ENCODE measurements around the gene CFAP53.
"Not testable (repeated sequence)": the region's sequence is repeated elsewhere in the genome, so short reads cannot be mapped to it uniquely, and the experiment has no call there.

The CFAP53 gene

GRCh38 chr18:50268022-50268747 is 1.9 kb upstream of the CFAP53 start:
- DNase-seq = peak; percentile 81

- no peak for DNase-seq
Measured at GRCh38 chr18:50262977-50263376, 3.3 kb downstream of the CFAP53 start.

- DNase-seq = no peak
Measured at GRCh38 chr18:50250935-50251334, 15.4 kb downstream of the CFAP53 start.

DNA sequence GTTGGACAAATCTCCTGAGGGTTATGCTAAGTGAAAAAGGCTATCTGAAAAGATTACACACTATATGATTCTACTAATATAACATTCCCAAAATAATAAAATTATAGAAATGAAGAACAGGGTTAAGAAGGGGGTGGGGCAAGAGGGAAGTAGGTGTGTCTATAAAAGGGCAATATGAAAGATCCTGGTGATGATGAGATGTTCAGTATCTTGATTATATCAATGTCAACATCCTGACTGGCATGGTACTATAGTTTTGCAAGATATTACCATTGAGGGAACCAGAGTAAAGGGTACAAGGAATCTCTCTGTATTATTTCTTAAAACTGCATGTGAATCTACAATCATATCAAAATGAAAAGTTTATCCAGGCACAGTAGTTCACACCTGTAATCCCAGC is 16.7 kb downstream of the CFAP53 start:
- no peak for DNase-seq

GRCh38 chr18:50247561-50247960 is 18.7 kb downstream of the CFAP53 start:
- DNase-seq = no peak

DNA sequence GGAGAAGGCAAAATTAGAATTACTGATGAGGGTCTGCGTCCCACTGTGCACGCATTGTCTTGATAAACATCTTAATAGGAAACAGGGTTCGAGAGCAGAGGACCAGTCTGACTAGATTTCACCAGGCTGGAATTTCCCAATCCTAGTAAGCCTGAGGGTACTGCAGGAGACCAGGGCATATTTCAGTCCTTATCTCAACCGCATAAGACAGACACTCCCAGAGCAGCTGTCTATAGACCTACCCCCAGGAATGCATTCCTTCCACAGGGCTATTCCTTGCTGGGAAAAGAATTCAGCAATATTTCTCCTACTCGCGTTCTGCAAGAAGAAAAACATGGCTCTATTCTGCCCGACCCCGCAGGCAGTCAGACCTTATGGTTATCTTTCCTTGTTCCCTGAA is 24.5 kb downstream of the CFAP53 start:
- DNase-seq = not testable (repeated sequence)

- DNase-seq = no peak
Measured at GRCh38 chr18:50240080-50240563, 26.2 kb downstream of the CFAP53 start.

DNA sequence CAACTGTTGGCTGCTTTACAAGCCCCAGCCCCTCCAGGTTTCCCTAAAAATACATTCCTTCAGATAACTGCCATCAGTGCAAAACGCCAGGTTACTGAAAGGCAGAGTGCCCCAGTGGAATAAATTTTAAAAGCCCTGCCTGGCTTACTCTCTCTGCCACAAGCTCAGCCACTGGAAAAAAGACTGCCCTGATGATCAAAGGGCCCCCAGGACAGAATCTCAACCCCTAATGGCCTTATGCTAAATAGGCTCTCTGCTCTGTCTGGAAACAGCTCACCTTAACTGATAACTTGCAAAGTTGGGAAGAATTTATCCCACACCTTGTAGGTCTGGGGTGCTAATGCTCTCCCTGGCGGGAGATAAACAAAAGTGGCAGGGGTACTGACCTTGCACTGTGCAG is 33.9 kb downstream of the CFAP53 start:
- DNase-seq = no peak

DNA sequence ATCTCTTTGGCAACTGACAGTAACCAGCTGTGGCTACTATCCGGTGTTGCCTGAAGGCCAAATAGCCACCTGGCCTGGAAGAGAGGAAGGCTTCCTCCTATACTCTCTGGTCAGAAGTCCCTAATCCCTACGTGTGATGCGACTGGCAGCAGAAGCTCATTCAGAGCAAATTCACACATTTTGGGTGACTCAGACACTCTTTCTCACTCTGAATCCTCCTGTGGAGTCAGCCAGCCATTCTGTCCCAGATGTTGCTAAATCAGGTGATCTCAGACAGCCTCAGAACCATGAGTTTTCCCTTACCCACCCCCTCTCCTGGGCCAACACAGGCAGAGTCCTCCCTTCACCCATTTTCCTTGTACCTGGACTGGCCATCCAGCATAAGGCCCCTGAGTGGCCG is 34.7 kb downstream of the CFAP53 start:
- DNase-seq = no peak

- DNase-seq = not testable (repeated sequence)
Measured at GRCh38 chr18:50220249-50220648, 46.0 kb downstream of the CFAP53 start.

- DNase-seq = peak; percentile 37
Measured at GRCh38 chr18:50218432-50219197, 47.7 kb downstream of the CFAP53 start.

GRCh38 chr18:50209311-50209710 is 57.0 kb downstream of the CFAP53 start:
- DNase-seq = no peak

DNA sequence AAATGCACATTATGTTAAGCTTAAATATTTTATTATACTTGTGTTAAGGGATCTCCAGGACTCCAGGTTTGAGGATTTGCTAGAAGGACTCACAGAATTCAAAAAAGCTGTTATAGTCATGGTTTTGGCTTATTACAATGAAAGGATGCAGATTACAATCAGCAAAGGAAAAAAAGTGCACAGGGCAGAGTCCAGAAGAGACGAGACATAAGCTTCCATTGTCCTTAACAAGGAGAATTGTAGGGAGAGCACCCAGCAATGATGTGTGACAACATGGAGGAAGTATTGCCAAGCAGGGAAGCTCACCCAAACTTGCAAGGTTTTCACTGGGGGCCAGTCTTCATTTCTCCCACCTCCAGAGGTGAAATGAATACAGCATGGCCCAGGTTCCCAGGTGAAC is 58.6 kb downstream of the CFAP53 start:
- no peak for DNase-seq

DNA sequence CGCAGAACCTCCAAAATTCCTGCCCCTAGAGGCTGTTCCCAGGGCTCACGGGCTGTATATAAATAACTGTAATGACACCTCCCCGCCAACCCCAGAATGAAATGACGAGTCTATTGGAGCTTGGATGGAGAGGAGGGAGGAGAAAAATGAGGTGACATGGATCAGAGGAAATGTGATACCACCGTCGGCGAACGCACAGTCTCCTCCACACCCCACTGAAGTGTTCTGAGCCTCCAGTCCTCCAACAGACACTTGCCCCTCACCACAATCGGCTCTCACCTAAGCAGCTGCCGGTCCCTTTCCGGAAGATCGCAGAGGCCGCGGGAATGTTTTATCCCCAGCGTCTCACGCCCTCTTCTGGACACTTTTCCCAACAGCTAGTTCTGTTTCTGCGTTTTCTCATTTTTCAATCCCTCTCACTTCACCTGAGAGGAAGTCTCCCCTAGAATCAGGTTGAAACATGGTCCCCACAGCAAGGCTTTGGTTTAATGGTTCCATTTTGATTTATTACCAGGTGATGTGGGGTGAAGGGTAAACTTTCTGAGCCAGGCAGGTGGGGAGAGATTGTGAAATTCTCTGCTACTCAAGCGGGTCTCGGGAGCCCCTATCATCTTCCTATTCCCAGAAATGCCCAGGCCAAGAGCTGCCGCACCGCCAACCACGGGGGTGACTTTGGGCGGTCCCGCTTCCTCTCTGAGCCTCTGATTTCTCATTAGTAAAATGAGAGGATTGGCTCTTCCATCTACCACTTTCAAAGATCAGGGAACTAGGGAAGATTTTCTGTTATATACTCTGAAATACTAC is 62.3 kb downstream of the CFAP53 start:
- no peak for DNase-seq

DNA sequence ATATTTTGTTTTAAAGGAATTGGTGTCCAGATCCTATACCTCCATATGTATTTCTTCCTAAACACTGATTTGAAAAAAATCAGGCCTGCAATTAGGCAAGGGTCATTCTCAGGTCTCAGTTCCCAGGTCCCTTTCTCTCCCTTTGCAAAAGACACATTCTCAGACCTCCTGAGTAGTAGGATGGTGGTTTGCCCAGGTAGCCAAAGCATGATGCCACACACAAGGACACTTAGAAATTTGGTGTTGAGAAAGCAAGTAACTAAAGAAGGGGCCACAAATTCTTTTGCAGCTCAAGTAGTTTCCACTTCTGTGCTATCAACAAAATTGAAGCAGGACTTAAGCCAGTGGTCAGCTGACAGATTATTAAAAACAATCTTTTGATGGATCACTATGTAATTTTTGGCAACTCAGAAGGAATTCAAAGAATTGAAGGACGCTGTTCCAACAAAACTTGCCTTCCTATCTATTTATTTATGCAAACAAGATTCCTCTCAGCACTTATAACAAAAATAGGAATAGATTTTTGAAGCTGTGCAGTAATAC is 64.7 kb downstream of the CFAP53 start:
- DNase-seq = no peak

GRCh38 chr18:50199921-50200320 is 66.4 kb downstream of the CFAP53 start:
- DNase-seq = no peak

DNA sequence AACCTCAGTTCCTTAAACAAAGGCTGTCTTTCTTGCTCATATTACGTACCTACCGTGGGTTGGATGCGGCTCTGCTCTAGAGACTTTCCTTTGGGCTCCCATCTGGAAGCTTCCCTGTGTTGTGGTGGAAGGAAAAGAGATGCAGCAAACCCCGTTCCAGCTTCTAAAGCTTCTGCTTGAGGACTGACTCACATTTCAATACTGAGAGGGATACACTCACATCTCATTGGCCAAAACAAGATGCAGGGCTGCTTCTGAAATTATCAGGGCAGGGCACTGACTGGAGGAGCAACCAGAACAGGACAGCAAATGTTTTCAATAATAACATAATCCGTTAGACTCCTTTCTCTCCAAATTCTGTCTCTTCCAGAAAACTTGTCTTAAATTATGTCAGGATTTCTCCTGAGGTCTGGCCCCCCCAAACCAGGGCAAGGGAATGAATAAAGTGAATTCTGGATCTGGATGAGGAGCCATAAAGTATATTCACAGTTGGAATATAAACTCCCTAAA is 66.9 kb downstream of the CFAP53 start:
- DNase-seq = no peak

DNA sequence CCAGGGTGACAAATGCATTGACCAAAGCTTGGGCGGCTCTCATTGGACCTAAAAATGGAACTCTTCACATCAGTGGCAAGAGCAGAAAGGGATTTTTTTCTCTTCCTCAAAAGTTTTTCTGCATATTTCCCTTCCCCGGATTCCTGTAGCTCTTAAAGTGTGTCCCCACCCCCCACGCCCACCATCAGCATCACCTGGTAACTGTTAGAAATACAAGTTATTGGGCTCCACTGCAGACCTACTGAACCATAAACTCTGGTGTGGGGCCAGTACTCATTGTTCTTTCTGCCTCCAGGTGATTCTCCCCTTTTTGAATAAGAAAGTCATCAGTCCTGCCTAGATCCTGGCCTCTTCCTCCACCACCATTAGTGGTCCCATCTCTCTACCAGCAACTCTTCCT is 70.0 kb downstream of the CFAP53 start:
- DNase-seq = no peak

DNA sequence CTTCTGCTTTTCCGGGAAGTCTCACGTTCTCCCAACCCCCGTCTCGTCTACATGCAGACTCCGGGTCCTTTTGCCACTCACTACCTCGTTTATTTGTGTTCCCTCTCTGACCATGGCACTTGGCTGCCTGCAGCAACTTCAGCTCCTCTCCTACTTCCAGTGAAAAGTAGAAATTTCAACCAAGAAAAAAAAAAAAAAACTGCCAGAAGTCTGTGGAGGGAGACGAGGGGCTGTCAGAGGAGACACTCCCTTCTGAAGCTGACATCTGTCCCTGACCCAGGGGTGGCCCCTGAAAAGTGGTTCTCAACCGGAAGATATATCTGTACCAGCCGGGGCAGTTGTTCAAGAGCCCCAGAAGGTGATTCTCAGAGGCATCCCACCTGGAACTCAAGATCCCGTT is 70.6 kb downstream of the CFAP53 start:
- no peak for DNase-seq

- peak; percentile 39 for DNase-seq
Measured at GRCh38 chr18:50194631-50195532, 71.4 kb downstream of the CFAP53 start, which contains the start of gene MYO5B. Gene MYO5B (minus strand): TSS chr18:50195147. CDS start chr18:50194793, 354 bp downstream.

DNA sequence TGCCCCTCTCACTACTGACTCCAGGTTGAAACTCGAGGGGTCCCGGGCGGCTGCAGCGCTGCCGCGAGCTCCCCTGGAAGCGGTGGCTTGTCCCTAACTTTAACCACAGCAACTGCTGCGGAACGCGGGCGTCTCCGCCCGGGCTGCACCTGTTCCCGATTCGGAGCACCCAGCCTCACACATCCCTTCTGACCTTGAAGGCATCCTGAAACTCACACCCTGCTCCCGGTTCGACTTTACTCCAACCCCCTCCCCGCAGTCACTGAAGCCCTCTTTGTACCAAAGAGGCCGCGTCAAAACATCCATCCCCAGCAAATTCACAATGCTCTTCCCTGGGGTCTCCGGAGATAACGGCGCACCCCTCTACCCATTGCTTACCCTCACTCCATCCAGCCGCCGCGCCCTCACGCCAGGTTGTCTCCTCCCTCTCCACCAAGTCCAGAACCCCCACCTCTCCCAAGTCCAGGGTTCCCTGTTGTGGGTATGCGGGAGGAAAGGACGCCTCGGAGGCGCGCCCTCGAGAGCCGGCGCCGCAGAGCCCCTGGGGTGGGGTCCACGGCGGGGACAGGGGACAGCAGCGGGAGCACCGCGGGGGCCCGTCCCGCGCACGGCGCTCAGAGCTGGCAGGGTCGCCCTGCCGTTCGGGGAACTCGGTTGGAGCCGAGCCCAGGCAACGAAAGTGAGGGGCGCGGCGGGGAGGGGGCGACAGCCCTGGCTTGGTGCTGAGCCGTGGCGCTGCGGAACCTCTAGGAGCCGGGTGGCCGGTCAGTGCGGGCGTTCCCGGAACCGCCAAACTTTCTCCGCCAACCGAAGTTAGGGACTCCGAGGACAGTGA is 72.3 kb downstream of the CFAP53 start:
- DNase-seq = no peak

Data from stimulated activated CD4-positive, alpha-beta T cell treated with anti-CD3 and anti-CD28 coated beads, Interleukin-4, amount 100 ng/mL, for 24 hours (primary cell).